ENCODE results near the gene TNRC6B. TPM values are rescaled to one million over a fixed set of nuclear protein-coding genes. Genes with fewer than 3 reads are reported as not detected.

Gene TNRC6B
- total RNA-seq, 4 donors from 2014 or later, result 32.6 to 37.1 (median 36.7) TPM

DNA sequence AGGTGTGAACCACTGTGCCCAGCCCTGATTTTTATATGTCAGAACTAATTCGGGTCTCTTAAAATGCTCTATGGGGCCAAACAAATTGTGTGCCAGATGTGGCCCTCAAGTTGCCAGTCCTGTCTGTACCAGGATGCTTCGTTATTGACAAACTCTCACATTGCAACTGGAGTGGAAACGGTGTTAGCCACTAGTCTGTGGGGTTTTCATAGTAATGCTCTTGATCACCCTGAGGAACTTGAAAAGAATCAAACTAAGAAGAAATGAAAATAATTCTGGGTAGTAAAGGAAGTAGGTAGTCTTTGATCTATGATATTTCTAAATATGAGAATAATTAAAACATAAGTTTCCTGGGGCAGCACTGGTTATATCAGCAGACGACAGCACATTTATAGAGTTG, 101.3 kb downstream of the TNRC6B start:
- TF ChIP-seq, protein P1, sequence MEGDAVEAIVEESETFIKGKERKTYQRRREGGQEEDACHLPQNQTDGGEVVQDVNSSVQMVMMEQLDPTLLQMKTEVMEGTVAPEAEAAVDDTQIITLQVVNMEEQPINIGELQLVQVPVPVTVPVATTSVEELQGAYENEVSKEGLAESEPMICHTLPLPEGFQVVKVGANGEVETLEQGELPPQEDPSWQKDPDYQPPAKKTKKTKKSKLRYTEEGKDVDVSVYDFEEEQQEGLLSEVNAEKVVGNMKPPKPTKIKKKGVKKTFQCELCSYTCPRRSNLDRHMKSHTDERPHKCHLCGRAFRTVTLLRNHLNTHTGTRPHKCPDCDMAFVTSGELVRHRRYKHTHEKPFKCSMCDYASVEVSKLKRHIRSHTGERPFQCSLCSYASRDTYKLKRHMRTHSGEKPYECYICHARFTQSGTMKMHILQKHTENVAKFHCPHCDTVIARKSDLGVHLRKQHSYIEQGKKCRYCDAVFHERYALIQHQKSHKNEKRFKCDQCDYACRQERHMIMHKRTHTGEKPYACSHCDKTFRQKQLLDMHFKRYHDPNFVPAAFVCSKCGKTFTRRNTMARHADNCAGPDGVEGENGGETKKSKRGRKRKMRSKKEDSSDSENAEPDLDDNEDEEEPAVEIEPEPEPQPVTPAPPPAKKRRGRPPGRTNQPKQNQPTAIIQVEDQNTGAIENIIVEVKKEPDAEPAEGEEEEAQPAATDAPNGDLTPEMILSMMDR (IDR thresholded peaks at IDR 0.05; ENCODE audit: low read depth), result no peak

DNA sequence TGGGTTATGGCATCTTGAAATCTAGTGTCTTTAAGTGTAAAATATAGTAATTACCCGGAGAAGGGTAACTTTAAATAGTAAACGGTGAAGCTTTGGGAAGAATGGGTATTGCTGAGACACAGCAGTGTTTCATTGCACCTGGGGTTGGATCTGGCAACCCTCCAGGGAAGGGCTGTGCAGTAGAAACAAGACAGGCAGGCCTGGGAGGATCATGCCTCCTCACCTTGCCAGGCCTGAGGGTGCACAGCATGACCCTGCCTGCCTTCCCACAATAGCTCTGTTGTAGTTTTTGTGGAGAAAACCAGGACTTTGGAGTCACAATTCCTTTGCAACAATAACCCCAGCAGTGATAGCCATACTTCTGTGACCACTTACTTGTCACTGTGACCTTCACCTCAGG, 104.0 kb downstream of the TNRC6B start:
- TF ChIP-seq, protein P1 (IDR thresholded peaks at IDR 0.05; ENCODE audit: low read depth), result no peak

DNA sequence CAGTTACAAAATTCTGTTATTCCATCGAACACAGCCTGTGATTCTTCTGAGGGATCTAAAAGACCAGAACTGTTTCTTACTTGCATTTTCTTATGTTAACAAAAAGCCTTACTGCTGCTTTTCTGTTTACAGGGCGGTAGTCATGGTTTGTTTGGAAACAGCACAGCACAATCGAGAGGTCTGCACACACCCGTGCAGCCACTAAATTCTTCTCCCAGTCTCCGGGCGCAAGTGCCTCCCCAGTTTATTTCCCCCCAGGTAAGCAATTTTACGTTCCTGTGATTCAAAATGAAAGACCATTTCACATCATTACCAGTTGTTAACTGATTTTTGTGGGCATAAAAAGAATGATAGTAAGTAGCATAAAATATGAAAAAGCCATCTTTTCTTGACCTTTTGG, 107.8 kb downstream of the TNRC6B start:
- TF ChIP-seq, protein P1 (IDR thresholded peaks at IDR 0.05; ENCODE audit: low read depth), result no peak

DNA sequence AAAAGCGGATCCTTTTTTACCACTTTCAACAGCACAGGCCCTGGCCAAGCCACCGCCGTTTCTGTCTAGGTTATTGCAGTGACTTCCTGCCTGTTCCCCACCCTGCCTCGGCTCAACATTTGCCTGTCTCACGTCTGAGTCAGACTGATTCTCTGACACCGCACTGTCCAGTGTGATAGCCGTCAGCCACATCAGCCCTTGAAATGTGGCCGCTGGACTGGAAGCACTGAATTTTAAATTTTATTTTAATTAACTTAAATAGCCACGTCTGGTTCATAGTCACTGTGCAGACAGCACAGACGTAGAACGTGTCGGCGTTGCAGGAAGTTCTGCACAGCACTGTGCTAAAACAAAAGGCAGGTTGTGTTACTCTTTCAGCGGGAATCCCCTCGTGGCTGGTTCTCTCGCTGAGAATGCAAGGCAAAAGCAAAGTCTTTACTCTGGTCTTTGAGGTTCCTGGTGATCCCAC, 112.3 kb downstream of the TNRC6B start:
- TF ChIP-seq, protein P1 (IDR thresholded peaks at IDR 0.05; ENCODE audit: low read depth), result no peak

DNA sequence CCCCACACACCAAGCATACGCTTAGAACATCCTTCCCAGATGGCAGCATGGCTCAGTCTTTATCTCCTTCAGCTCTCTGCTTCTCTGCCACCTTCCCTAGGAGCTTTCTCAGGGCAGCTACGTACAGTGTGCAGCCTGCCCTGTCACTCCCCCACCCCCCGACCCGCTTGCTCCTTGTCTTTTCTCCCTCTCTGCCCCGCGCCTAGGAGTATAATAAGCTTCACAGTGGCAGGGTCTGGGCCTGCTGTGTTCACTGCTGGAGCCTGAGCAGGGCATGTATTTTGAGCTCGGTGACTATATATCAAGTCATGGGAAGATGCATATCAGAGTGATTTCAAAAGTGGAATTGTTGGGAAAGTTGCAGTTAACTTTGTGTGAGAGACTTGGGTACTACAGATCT, 112.8 kb downstream of the TNRC6B start:
- TF ChIP-seq, protein P1 (IDR thresholded peaks at IDR 0.05; ENCODE audit: low read depth), result no peak

DNA sequence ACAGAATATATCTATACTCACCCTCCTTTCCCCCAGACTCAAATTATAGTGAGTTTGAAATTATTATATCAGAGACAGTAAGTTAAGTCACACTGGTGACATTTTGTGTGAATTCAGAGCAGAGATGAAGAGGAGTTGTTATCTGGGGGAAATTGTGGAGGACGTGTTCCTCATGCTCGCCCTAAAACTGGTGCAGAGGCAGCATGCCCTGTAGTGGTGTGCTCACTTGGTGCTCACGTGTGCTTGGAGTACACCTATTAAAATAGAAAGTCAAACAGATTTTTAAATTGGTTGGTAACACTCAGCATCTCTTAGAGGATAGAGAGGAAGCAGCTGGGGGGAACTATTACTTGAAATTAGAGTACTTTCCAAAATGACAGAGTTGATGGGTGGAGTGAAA, 117.0 kb downstream of the TNRC6B start:
- TF ChIP-seq, protein P1 (IDR thresholded peaks at IDR 0.05; ENCODE audit: low read depth), result no peak

DNA sequence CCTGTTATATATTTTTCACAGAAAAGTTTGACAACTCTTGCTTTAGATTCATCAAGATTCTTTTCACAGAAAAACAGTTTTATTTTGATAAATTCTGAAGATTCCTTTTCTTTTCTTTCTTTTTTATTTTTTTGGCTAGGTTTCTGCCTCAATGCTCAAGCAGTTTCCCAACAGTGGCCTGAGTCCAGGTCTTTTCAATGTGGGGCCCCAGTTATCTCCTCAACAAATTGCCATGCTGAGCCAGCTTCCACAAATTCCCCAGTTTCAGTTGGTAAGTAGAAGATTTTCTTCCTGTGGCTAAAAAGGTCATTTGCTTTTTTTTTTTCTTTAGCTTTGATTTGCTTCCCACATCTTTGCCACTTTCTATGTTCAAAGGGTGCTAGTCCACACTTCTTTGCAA, 122.6 kb downstream of the TNRC6B start:
- TF ChIP-seq, protein P1 (IDR thresholded peaks at IDR 0.05; ENCODE audit: low read depth), result no peak
